GM10266 (cell line): ENCODE results near the gene TRMT2B.

ENCODE experiments used
- DNase-seq: peaks from one replicate; pipeline ENCODE4 v3.0.0; 2012; ENCODE audit errors: extremely low spot score
- CTCF ChIP-seq: IDR thresholded peaks from 2 replicates; pipeline ENCODE4 v1.5.1; 2012; ENCODE audit warnings: mild to moderate bottlenecking, low read depth; ENCODE audit not compliant: control insufficient read depth, insufficient read depth; ENCODE audit errors: missing control alignments

Gene TRMT2B

GRCh38 chrX:101051549-101052302, at the start of gene TRMT2B:
Gene TRMT2B (minus strand): TSS chrX:101052111. CDS start chrX:101042289, 9,822 bp downstream.
- no peak for TF ChIP-seq CTCF
- peak; percentile 54 for DNase-seq

- DNase-seq = peak; percentile 87
- TF ChIP-seq CTCF = no peak
Measured at GRCh38 chrX:101097546-101098453, 45.9 kb upstream of the TRMT2B start, which contains the start of gene CENPI. Gene CENPI (plus strand): TSS chrX:101098204. CDS start chrX:101101071, 2,867 bp downstream.

- TF ChIP-seq CTCF = no peak
- DNase-seq = no peak
Measured at GRCh38 chrX:101091817-101092216, 39.9 kb upstream of the TRMT2B start.

GRCh38 chrX:101081231-101081630, 29.3 kb upstream of the TRMT2B start:
- no peak for DNase-seq
- TF ChIP-seq CTCF = no peak

GRCh38 chrX:101080326-101081124, 28.6 kb upstream of the TRMT2B start:
- no peak for TF ChIP-seq CTCF
- DNase-seq = no peak

- TF ChIP-seq CTCF = no peak
- no peak for DNase-seq
Measured at GRCh38 chrX:101079736-101080270, 27.9 kb upstream of the TRMT2B start.
